Keratinocyte (primary cell): ENCODE measurements around the gene PRSS23.

Experiments used
- CTCF ChIP-seq, 3 experiments: IDR thresholded peaks in 1 of 3; conservative IDR thresholded peaks in 1 of 3; optimal IDR thresholded peaks in 1 of 3; 2 replicates in 2 of 3; 3 replicates in 1 of 3; pipeline versions ENCODE3 to v1.5.1; 2011; ENCODE audit warnings: low read length in 3 of 3, mild to moderate bottlenecking in 3 of 3, moderate library complexity in 2 of 3, control low read depth in 1 of 3, inconsistent platforms in 1 of 3; ENCODE audit not compliant: insufficient read depth in 2 of 3; ENCODE audit errors: extremely low read depth in 1 of 3
- EZH2 ChIP-seq: IDR thresholded peaks from one replicate; pipeline ENCODE4 v1.6.1; 2012; ENCODE audit warnings: inconsistent platforms, mild to moderate bottlenecking, low read length, moderate library complexity

- TF ChIP-seq CTCF (optimal IDR thresholded peaks at IDR 0.05 in 1 of 3, IDR thresholded peaks at IDR 0.05 in 1 of 3, conservative IDR thresholded peaks at IDR 0.05 in 1 of 3; ENCODE audit: extremely low read depth in 1 of 3, insufficient read depth in 2 of 3, low read length in 3 of 3): no peak
- no peak for TF ChIP-seq EZH2
Measured at GRCh38 chr11:86812981-86813380, 12.6 kb downstream of the PRSS23 start.
